OCI-LY7 (cell line): Measurements from ENCODE around the gene SLC38A4. TPM values are rescaled to one million over a fixed set of nuclear protein-coding genes. Genes with fewer than 3 reads are reported as not detected.

Experiments
- BruUV-seq: library from RNA; stranded (reverse); fragments of 400-500 nt; replicated peaks from 2 replicates; lab custom pipeline; 2021; lab: Mats Ljungman, UMichigan
- CTCF ChIA-PET: fragments of 300-600 bp; sonication (Branson Sonifier 250); formaldehyde crosslinking; loops from one replicate; lab custom pipeline; 2022; ENCODE audit warnings: antibody characterized with exemption; ENCODE audit not compliant: unreplicated experiment; lab: Charles Lee
- POLR2A ChIA-PET: fragments of 300-600 bp; sonication (Branson Sonifier 250); formaldehyde crosslinking; loops from one replicate; lab custom pipeline; 2022; ENCODE audit warnings: antibody characterized with exemption; lab: Charles Lee
- DNase-seq: peaks from one replicate; pipeline ENCODE4 v3.0.0-alpha.2; 2015; ENCODE audit warnings: low spot score
- H2AFZ ChIP-seq: fragments of 200-600 bp; sonication (generic), shearing (Covaris generic); 2 replicates; pipeline ENCODE4 v1.6.1; 2014; ENCODE audit warnings: mild to moderate bottlenecking, antibody characterized with exemption, low read length, moderate library complexity
- H3K27ac ChIP-seq: fragments of 200-600 bp; sonication (generic); 2 replicates; pipeline ENCODE4 v1.5.1; 2014; ENCODE audit warnings: mixed run types, low read depth, mild to moderate bottlenecking, moderate library complexity, low read length, inconsistent platforms; ENCODE audit not compliant: poor library complexity, severe bottlenecking
- H3K36me3 ChIP-seq: fragments of 200-600 bp; sonication (generic); 2 replicates; pipeline ENCODE4 v1.6.1; 2014; ENCODE audit warnings: mild to moderate bottlenecking, antibody characterized with exemption, low read length, moderate library complexity, mixed read lengths; ENCODE audit not compliant: insufficient read depth
- H3K4me1 ChIP-seq: fragments of 200-600 bp; sonication (generic); 2 replicates; pipeline ENCODE4 v1.5.1; 2014; ENCODE audit warnings: mild to moderate bottlenecking, low read length; ENCODE audit not compliant: insufficient read depth, poor library complexity, severe bottlenecking
- H3K4me2 ChIP-seq: fragments of 200-600 bp; sonication (generic); 2 replicates; pipeline ENCODE4 v1.6.1; 2014; ENCODE audit warnings: mild to moderate bottlenecking, low read length
- H3K4me3 ChIP-seq: fragments of 200-600 bp; sonication (generic); 2 replicates; pipeline ENCODE4 v1.5.1; 2014; ENCODE audit warnings: mild to moderate bottlenecking, low read depth, low read length; ENCODE audit not compliant: poor library complexity, severe bottlenecking
- H3K79me2 ChIP-seq: fragments of 200-600 bp; sonication (generic); 2 replicates; pipeline ENCODE4 v1.6.1; 2016; ENCODE audit warnings: low read depth, mild to moderate bottlenecking, low read length, moderate library complexity, mixed read lengths; ENCODE audit not compliant: insufficient read depth
- H3K9me2 ChIP-seq: fragments of 200-600 bp; sonication (generic); 2 replicates; pipeline ENCODE4 v1.6.1; 2016; ENCODE audit warnings: mild to moderate bottlenecking, low read length, mixed read lengths; ENCODE audit not compliant: insufficient read depth
- H3K9me3 ChIP-seq: fragments of 200-600 bp; sonication (generic); 2 replicates; pipeline ENCODE4 v1.6.1; 2014; ENCODE audit warnings: mild to moderate bottlenecking, mixed run types, low read length, mixed read lengths
- H4K20me1 ChIP-seq: fragments of 200-600 bp; sonication (generic); 2 replicates; pipeline ENCODE4 v1.6.1; 2014; ENCODE audit warnings: mild to moderate bottlenecking, antibody characterized with exemption, low read length, moderate library complexity, mixed read lengths; ENCODE audit not compliant: insufficient read depth
- CTCF ChIP-seq: fragments of 200-600 bp; sonication (generic); conservative IDR thresholded peaks from 2 replicates; pipeline ENCODE4 v1.5.1; 2014; ENCODE audit warnings: mild to moderate bottlenecking, antibody characterized with exemption, low read length, moderate library complexity, mixed read lengths
- EZH2phosphoT487 ChIP-seq: fragments of 200-600 bp; sonication (generic); IDR thresholded peaks from 2 replicates; pipeline ENCODE4 v1.6.1; 2018; ENCODE audit warnings: low read depth, borderline replicate concordance, mild to moderate bottlenecking, mixed run types, antibody characterized with exemption, low read length, moderate library complexity, mixed read lengths
- intact Hi-C: fragments of 100-400 bp; cut with micrococcal nuclease; formaldehyde crosslinking; loops from one replicate; pipeline ENCODE4 v1.10.0; 2022; ENCODE audit not compliant: unreplicated experiment
- total RNA-seq, 2 experiments: library from RNA; depleted of rRNA in 1 of 2; stranded (reverse); fragments of >200 nt in 1 of 2; shearing (Covaris generic) in 1 of 2; gene quantifications; 2 replicates each; pipeline ENCODE4 v1.2.3, GENCODE V29; 2014 to 2022

Gene SLC38A4
- total RNA-seq, 2 experiments from 2014 or later, result not detected

GRCh38 chr12:46874642-46875041 is 48.8 kb upstream of the SLC38A4 start:
- Histone ChIP-seq H3K9me2 (no peaks in the 10 kb centered on the region), H4K20me1 (no peaks in the 10 kb centered on the region), H3K9me3 (no peaks in the 10 kb centered on the region), H3K36me3 (no peaks in the 10 kb centered on the region), H3K79me2 (no peaks in the 10 kb centered on the region), H3K4me3 (no peak overlapping the region), H3K4me2 (no peak overlapping the region), H3K4me1 (no peaks in the 10 kb centered on the region), H3K27ac (no peak overlapping the region), H2AFZ (no peak overlapping the region)
- no peak for DNase-seq
- CTCF ChIA-PET, result no interaction called here
- POLR2A ChIA-PET, result no interaction called here
- BruUV-seq, result no TSS peak
- TF ChIP-seq EZH2phosphoT487, result no peak
- intact Hi-C loops, result no loop called here

GRCh38 chr12:46872135-46872534 is 46.3 kb upstream of the SLC38A4 start:
- Histone ChIP-seq H3K4me1 (no peaks in the 10 kb centered on the region), H3K4me3 (no peak overlapping the region), H2AFZ (no peak overlapping the region), H3K4me2 (no peak overlapping the region), H3K9me2 (no peaks in the 10 kb centered on the region), H3K9me3 (no peaks in the 10 kb centered on the region), H3K27ac (no peak overlapping the region), H4K20me1 (no peaks in the 10 kb centered on the region), H3K36me3 (no peaks in the 10 kb centered on the region), H3K79me2 (no peaks in the 10 kb centered on the region)
- POLR2A ChIA-PET, result no interaction called here
- CTCF ChIA-PET, result no interaction called here
- intact Hi-C loops, result no loop called here
- no TSS peak for BruUV-seq
- no peak for DNase-seq
- no peak for TF ChIP-seq CTCF
- TF ChIP-seq EZH2phosphoT487, result no peak

GRCh38 chr12:46865311-46865710 is 39.5 kb upstream of the SLC38A4 start:
- no peaks in the 10 kb centered on the region for H3K79me2 ChIP-seq
- ChIA-PET CTCF (no interaction called here), POLR2A (no interaction called here)
- no peaks in the 10 kb centered on the region for H3K36me3 ChIP-seq
- H3K9me2 ChIP-seq, result no peaks in the 10 kb centered on the region
- no peak overlapping the region for H3K4me2 ChIP-seq
- no peak overlapping the region for H3K27ac ChIP-seq
- DNase-seq, result no peak
- BruUV-seq, result no TSS peak
- no peak for TF ChIP-seq EZH2phosphoT487
- TF ChIP-seq CTCF, result no peak
- H3K4me3 ChIP-seq, result no peak overlapping the region
- H3K4me1 ChIP-seq, result no peaks in the 10 kb centered on the region
- no peaks in the 10 kb centered on the region for H3K9me3 ChIP-seq
- intact Hi-C loops, result no loop called here
- no peaks in the 10 kb centered on the region for H4K20me1 ChIP-seq
- no peak overlapping the region for H2AFZ ChIP-seq
